Astrocyte (in vitro differentiated cells and primary cell): ENCODE data around the gene PRM2. TPM values are rescaled to one million over a fixed set of nuclear protein-coding genes. Genes with fewer than 3 reads are reported as not detected.

ENCODE experiments used
- DNase-seq: peaks from one replicate; pipeline ENCODE4 v3.0.0-alpha.2; 2010; ENCODE audit warnings: low read depth
- FAIRE-seq: peaks from 2 replicates; lab custom pipeline; 2011; peaks lifted over from hg19 to GRCh38; lab: Jason Lieb, UNC
- H2AFZ ChIP-seq: 2 replicates; pipeline ENCODE4 v1.6.0; 2012; ENCODE audit warnings: low read depth, low read length, inconsistent platforms
- H3K27ac ChIP-seq: 2 replicates; pipeline ENCODE4 v1.5.1; 2011; ENCODE audit warnings: low read depth, low read length, inconsistent platforms
- H3K27me3 ChIP-seq: 2 replicates; pipeline ENCODE4 v1.6.0; 2011; ENCODE audit warnings: low read length, inconsistent platforms; ENCODE audit not compliant: insufficient read depth
- H3K36me3 ChIP-seq: 2 replicates; pipeline ENCODE4 v1.5.1; 2011; ENCODE audit warnings: low read length, inconsistent platforms; ENCODE audit not compliant: insufficient read depth
- H3K4me1 ChIP-seq: 2 replicates; pipeline ENCODE4 v1.5.1; 2011; ENCODE audit warnings: low read length, inconsistent platforms; ENCODE audit not compliant: insufficient read depth
- H3K4me2 ChIP-seq: 2 replicates; pipeline ENCODE4 v1.6.0; 2012; ENCODE audit warnings: low read length, inconsistent platforms
- H3K4me3 ChIP-seq: 2 replicates; pipeline ENCODE4 v1.5.1; 2011; ENCODE audit warnings: low read depth, mild to moderate bottlenecking, low read length, inconsistent platforms; ENCODE audit not compliant: insufficient read depth
- H3K79me2 ChIP-seq: 2 replicates; pipeline ENCODE4 v1.6.0; 2012; ENCODE audit warnings: mild to moderate bottlenecking, low read length, inconsistent platforms; ENCODE audit not compliant: insufficient read depth
- H3K9ac ChIP-seq: 2 replicates; pipeline ENCODE4 v1.6.0; 2012; ENCODE audit warnings: mild to moderate bottlenecking, low read length, inconsistent platforms
- H3K9me3 ChIP-seq: 2 replicates; pipeline ENCODE4 v1.5.1; 2012; ENCODE audit warnings: low read depth, mild to moderate bottlenecking, low read length, inconsistent platforms; ENCODE audit not compliant: insufficient read depth
- H4K20me1 ChIP-seq: 2 replicates; pipeline ENCODE4 v1.6.0; 2012; ENCODE audit warnings: low read length, inconsistent platforms; ENCODE audit not compliant: insufficient read depth
- H3K27ac Mint-ChIP-seq: one replicate; pipeline ENCODE4 v1.8.0; 2021; ENCODE audit warnings: mild to moderate bottlenecking, mixed read lengths; ENCODE audit not compliant: unreplicated experiment
- H3K27me3 Mint-ChIP-seq: one replicate; pipeline ENCODE4 v1.8.0; 2021; ENCODE audit warnings: low read depth, mixed read lengths; ENCODE audit not compliant: unreplicated experiment
- H3K36me3 Mint-ChIP-seq: one replicate; pipeline ENCODE4 v1.8.0; 2021; ENCODE audit warnings: low read depth, mixed read lengths; ENCODE audit not compliant: unreplicated experiment
- H3K4me1 Mint-ChIP-seq: one replicate; pipeline ENCODE4 v1.8.0; 2021; ENCODE audit warnings: low read depth, mixed read lengths; ENCODE audit not compliant: unreplicated experiment
- H3K4me3 Mint-ChIP-seq: one replicate; pipeline ENCODE4 v1.8.0; 2021; ENCODE audit warnings: mild to moderate bottlenecking, moderate library complexity, mixed read lengths; ENCODE audit not compliant: unreplicated experiment
- H3K9me3 Mint-ChIP-seq: one replicate; pipeline ENCODE4 v1.8.0; 2021; ENCODE audit warnings: mild to moderate bottlenecking, mixed read lengths; ENCODE audit not compliant: unreplicated experiment
- CTCF ChIP-seq: IDR thresholded peaks from 2 replicates; pipeline ENCODE4 v1.5.1; 2011; ENCODE audit warnings: low read depth, mild to moderate bottlenecking, inconsistent platforms, low read length, moderate library complexity; ENCODE audit not compliant: insufficient read depth
- EZH2 ChIP-seq: IDR thresholded peaks from 2 replicates; pipeline ENCODE4 v1.6.1; 2012; ENCODE audit warnings: mild to moderate bottlenecking, low read length, inconsistent platforms; ENCODE audit not compliant: insufficient read depth
- total RNA-seq: library from RNA; stranded (reverse); gene quantifications from 2 replicates; pipeline ENCODE4 v1.2.1, GENCODE V29; 2021

Gene PRM2
- total RNA-seq, 1 donor from 2014 or later = not detected

- H3K4me3 Mint-ChIP-seq = no peak overlapping the region
- no peaks in the 10 kb centered on the region for H3K9me3 Mint-ChIP-seq
Observed at GRCh38 chr16:11258553-11259492, 17.5 kb downstream of the PRM2 start.

GRCh38 chr16:11257131-11257938 lies 18.9 kb downstream of the PRM2 start:
- H2AFZ ChIP-seq = peak overlapping the region; percentile 6
- H3K4me1 Mint-ChIP-seq = peaks cover 18% of the 10 kb centered on the region
- H3K4me2 ChIP-seq = peak overlapping the region; percentile 89
- H3K27me3 Mint-ChIP-seq = peaks cover 21% of the 10 kb centered on the region
- peaks cover 2% of the 10 kb centered on the region for H3K36me3 Mint-ChIP-seq
- H3K4me3 ChIP-seq = peak overlapping the region; percentile 88
- H3K27me3 ChIP-seq = no peaks in the 10 kb centered on the region
- H4K20me1 ChIP-seq = peaks cover 31% of the 10 kb centered on the region
- H3K79me2 ChIP-seq = peaks cover 29% of the 10 kb centered on the region
- no peak for FAIRE-seq
- H3K4me3 Mint-ChIP-seq = peak overlapping the region; percentile 83
- H3K9ac ChIP-seq = peak overlapping the region; percentile 95
- H3K9me3 Mint-ChIP-seq = no peaks in the 10 kb centered on the region
- peaks cover 32% of the 10 kb centered on the region for H3K4me1 ChIP-seq
- H3K27ac ChIP-seq = peak overlapping the region; percentile 95
- peak; percentile 57 for DNase-seq
- H3K9me3 ChIP-seq = no peaks in the 10 kb centered on the region
- H3K27ac Mint-ChIP-seq = peak overlapping the region; percentile 96
- TF ChIP-seq CTCF = peak; percentile 68
- no peak for TF ChIP-seq EZH2
- no peaks in the 10 kb centered on the region for H3K36me3 ChIP-seq

More at GRCh38 chr16:11258553-11259492, 17.5 kb downstream of the PRM2 start:
- peaks cover 16% of the 10 kb centered on the region for H4K20me1 ChIP-seq
- H3K27ac ChIP-seq = no peak overlapping the region
- no peaks in the 10 kb centered on the region for H3K27me3 ChIP-seq
- H3K9me3 ChIP-seq = no peaks in the 10 kb centered on the region
- peaks cover 18% of the 10 kb centered on the region for H3K4me1 ChIP-seq
- H3K4me1 Mint-ChIP-seq = peaks cover 11% of the 10 kb centered on the region
- H3K36me3 Mint-ChIP-seq = no peaks in the 10 kb centered on the region
- DNase-seq = no peak
- FAIRE-seq = no peak
- H3K27ac Mint-ChIP-seq = no peak overlapping the region
- TF ChIP-seq EZH2 (no peak), CTCF (no peak)
- H3K79me2 ChIP-seq = peaks cover 18% of the 10 kb centered on the region
- no peaks in the 10 kb centered on the region for H3K36me3 ChIP-seq
- no peak overlapping the region for H3K4me2 ChIP-seq
- H3K9ac ChIP-seq = no peak overlapping the region
- H2AFZ ChIP-seq = no peak overlapping the region
- no peak overlapping the region for H3K4me3 ChIP-seq
- peaks cover 32% of the 10 kb centered on the region for H3K27me3 Mint-ChIP-seq
